Suprapubic skin (tissue), 4 donors: ENCODE results near the gene RMDN3. TPM values are rescaled to one million over a fixed set of nuclear protein-coding genes. Genes with fewer than 3 reads are reported as not detected.

Experiments
- DNase-seq, 2 donors: peaks; one replicate each; pipeline ENCODE4 v3.0.0-alpha.2; 2019; ENCODE audit warnings: low spot score in 2 of 2
- H3K27ac ChIP-seq: fragments of 200-600 bp; sonication (generic); one replicate; pipeline ENCODE4 v1.5.1; 2019
- H3K27me3 ChIP-seq: fragments of 200-600 bp; sonication (generic); one replicate; pipeline ENCODE4 v1.5.1; 2019
- H3K36me3 ChIP-seq: fragments of 200-600 bp; sonication (generic); one replicate; pipeline ENCODE4 v1.5.1; 2019
- H3K4me1 ChIP-seq: fragments of 200-600 bp; sonication (generic); one replicate; pipeline ENCODE4 v1.5.1; 2019
- H3K4me3 ChIP-seq: fragments of 200-600 bp; sonication (generic); one replicate; pipeline ENCODE4 v1.5.1; 2019; ENCODE audit warnings: mild to moderate bottlenecking
- H3K9me3 ChIP-seq: fragments of 200-600 bp; sonication (generic); one replicate; pipeline ENCODE4 v1.5.1; 2019
- EP300 ChIP-seq: sonication (generic); formaldehyde crosslinking; IDR thresholded peaks from one replicate; pipeline ENCODE4 v1.6.1; 2017; ENCODE audit warnings: antibody characterized with exemption
- POLR2A ChIP-seq, 2 donors: fragments of 450-650 bp; IDR thresholded peaks; one replicate each; pipeline ENCODE4 v1.6.1; 2017; ENCODE audit warnings: antibody characterized with exemption in 2 of 2, mild to moderate bottlenecking in 2 of 2, moderate library complexity in 2 of 2
- POLR2AphosphoS5 ChIP-seq, 3 donors: sonication (generic); formaldehyde crosslinking; IDR thresholded peaks; one replicate each; pipeline ENCODE4 v1.6.1; 2017; ENCODE audit warnings: antibody characterized with exemption in 3 of 3
- WGBS: methylation state at CpG from one replicate; pipeline ENCODE4 v1.1.5; 2018; 5-methylcytosine and 5-hydroxymethylcytosine counted together
- total RNA-seq, 4 donors: library from RNA; depleted of rRNA; stranded (reverse); fragments of >200 nt; gene quantifications; one replicate each; pipeline ENCODE4 v1.1.0, GENCODE V29; 2016
- TF ChIP-seq, protein P1 (sequence below), 2 donors: fragments of 200-600 bp in 1 of 2; fragments of 450-650 bp in 1 of 2; sonication (generic) in 1 of 2; IDR thresholded peaks; one replicate each; pipeline ENCODE4 v1.5.1; 2016 to 2019; ENCODE audit warnings: antibody characterized with exemption in 2 of 2, mild to moderate bottlenecking in 1 of 2, moderate library complexity in 1 of 2

RMDN3 gene
- total RNA-seq, 4 donors from 2014 or later = 25.4 to 44.8 (median 35.6) TPM

DNA sequence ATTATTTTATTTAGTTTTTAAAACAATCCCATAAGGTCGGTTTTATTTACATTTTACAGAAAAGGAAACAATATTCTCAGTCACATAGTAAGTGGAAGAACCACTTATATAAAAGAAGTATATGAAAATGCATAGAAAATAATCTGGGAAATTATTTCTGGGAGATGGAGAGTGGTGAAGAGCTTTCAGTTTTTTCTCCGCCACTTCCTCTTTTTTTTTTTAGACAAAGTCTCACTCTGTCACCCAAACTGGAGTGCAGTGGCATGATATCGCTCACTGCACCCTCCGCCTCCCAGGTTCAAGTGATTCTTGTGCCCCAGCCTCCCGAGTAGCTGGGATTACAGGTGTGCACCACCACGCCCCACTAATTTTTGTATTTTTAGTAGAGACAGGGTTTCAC lies 38.9 kb downstream of the RMDN3 start:
- Histone ChIP-seq H3K27ac (no peak overlapping the region), H3K27me3 (no peaks in the 10 kb centered on the region), H3K36me3 (no peaks in the 10 kb centered on the region), H3K4me1 (no peaks in the 10 kb centered on the region), H3K9me3 (no peaks in the 10 kb centered on the region), H3K4me3 (no peak overlapping the region)
- 97% methylated on average over 6 of the region's 6 CpGs for WGBS
- TF ChIP-seq EP300 (no peak), POLR2AphosphoS5 (IDR thresholded peaks at IDR 0.05) (no peak), POLR2A (IDR thresholded peaks at IDR 0.05) (no peak)
- TF ChIP-seq, protein P1, sequence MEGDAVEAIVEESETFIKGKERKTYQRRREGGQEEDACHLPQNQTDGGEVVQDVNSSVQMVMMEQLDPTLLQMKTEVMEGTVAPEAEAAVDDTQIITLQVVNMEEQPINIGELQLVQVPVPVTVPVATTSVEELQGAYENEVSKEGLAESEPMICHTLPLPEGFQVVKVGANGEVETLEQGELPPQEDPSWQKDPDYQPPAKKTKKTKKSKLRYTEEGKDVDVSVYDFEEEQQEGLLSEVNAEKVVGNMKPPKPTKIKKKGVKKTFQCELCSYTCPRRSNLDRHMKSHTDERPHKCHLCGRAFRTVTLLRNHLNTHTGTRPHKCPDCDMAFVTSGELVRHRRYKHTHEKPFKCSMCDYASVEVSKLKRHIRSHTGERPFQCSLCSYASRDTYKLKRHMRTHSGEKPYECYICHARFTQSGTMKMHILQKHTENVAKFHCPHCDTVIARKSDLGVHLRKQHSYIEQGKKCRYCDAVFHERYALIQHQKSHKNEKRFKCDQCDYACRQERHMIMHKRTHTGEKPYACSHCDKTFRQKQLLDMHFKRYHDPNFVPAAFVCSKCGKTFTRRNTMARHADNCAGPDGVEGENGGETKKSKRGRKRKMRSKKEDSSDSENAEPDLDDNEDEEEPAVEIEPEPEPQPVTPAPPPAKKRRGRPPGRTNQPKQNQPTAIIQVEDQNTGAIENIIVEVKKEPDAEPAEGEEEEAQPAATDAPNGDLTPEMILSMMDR (IDR thresholded peaks at IDR 0.05) = no peak
- DNase-seq = no peak

DNA sequence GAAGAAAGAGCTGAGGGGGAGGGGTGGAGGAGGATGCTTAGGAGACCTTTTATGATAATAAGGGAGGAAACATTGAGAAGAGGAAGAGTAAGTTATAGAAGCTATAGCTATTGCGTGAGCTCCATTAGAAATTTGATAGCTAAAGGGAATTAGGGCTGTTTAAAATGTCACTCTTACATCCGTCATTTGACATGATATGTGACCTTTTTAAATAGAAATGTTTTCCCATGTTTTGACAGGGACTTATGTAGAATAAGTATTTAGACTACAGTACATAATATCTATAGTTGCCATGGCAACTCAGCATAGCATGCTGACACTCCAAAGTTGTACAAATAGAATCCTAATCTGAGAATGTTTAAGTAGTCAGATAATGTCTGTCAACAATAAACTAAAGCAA lies 40.9 kb downstream of the RMDN3 start:
- H3K4me3 ChIP-seq = no peak overlapping the region
- TF ChIP-seq, protein P1 (IDR thresholded peaks at IDR 0.05) = no peak
- TF ChIP-seq POLR2A (IDR thresholded peaks at IDR 0.05) (no peak), POLR2AphosphoS5 (IDR thresholded peaks at IDR 0.05) (no peak), EP300 (no peak)
- no peaks in the 10 kb centered on the region for H3K36me3 ChIP-seq
- 79% methylated on average over 2 of the region's 2 CpGs for WGBS
- no peak for DNase-seq
- no peaks in the 10 kb centered on the region for H3K27me3 ChIP-seq
- H3K27ac ChIP-seq = no peak overlapping the region
- no peaks in the 10 kb centered on the region for H3K4me1 ChIP-seq
- H3K9me3 ChIP-seq = no peaks in the 10 kb centered on the region

GRCh38 chr15:40706121-40706520 lies 48.9 kb downstream of the RMDN3 start:
- Histone ChIP-seq H3K4me3 (no peak overlapping the region), H3K9me3 (no peaks in the 10 kb centered on the region), H3K4me1 (no peaks in the 10 kb centered on the region), H3K36me3 (no peaks in the 10 kb centered on the region), H3K27me3 (no peaks in the 10 kb centered on the region), H3K27ac (no peak overlapping the region)
- DNase-seq = no peak
- TF ChIP-seq EP300 (no peak), POLR2A (IDR thresholded peaks at IDR 0.05) (no peak), POLR2AphosphoS5 (IDR thresholded peaks at IDR 0.05) (no peak)
- TF ChIP-seq, protein P1 (IDR thresholded peaks at IDR 0.05) = no peak
- 85% methylated on average over 2 of the region's 2 CpGs for WGBS

- TF ChIP-seq POLR2A (IDR thresholded peaks at IDR 0.05) (no peak), EP300 (no peak), POLR2AphosphoS5 (IDR thresholded peaks at IDR 0.05) (no peak)
- TF ChIP-seq, protein P1 (IDR thresholded peaks at IDR 0.05) = no peak
- H3K36me3 ChIP-seq = no peaks in the 10 kb centered on the region
- H3K27me3 ChIP-seq = no peaks in the 10 kb centered on the region
- H3K4me3 ChIP-seq = no peak overlapping the region
- no peak overlapping the region for H3K27ac ChIP-seq
- H3K9me3 ChIP-seq = no peaks in the 10 kb centered on the region
- H3K4me1 ChIP-seq = no peaks in the 10 kb centered on the region
- no peak for DNase-seq
- 90% methylated on average over 7 of the region's 7 CpGs for WGBS
These were observed 53.0 kb downstream of the RMDN3 start for GRCh38 chr15:40702077-40702476.

DNA sequence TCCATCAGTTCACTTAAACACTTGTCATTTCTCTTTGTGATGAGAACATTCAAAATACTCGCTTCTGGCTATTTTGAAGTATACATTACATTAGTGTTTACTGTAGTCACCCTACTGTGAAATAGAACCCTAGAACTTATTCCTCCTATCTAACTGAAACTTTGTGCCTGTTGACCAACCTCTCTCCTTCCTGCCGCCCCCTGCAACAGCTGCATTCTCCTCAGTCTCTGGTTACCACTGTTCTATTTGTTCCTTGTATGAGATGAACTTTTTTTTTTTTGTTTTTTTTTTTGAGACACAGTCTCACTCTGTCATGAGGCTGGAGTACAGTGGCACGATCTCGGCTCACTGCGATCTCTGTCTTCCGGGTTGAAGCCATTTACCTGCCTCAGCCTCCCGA lies 57.1 kb downstream of the RMDN3 start:
- TF ChIP-seq POLR2AphosphoS5 (IDR thresholded peaks at IDR 0.05) (no peak), EP300 (no peak), POLR2A (IDR thresholded peaks at IDR 0.05) (no peak)
- TF ChIP-seq, protein P1 (IDR thresholded peaks at IDR 0.05) = no peak
- Histone ChIP-seq H3K4me3 (no peak overlapping the region), H3K9me3 (no peaks in the 10 kb centered on the region), H3K36me3 (no peaks in the 10 kb centered on the region), H3K27ac (no peak overlapping the region), H3K4me1 (peaks cover 13% of the 10 kb centered on the region), H3K27me3 (no peaks in the 10 kb centered on the region)
- WGBS = 93% methylated on average over 7 of the region's 7 CpGs
- no peak for DNase-seq
